H9 (cell line): ENCODE data around the gene GALNT7. TPM values are rescaled to one million over a fixed set of nuclear protein-coding genes. Genes with fewer than 3 reads are reported as not detected.
A peak's percentile ranks its signal among the peaks of the same experiment; 100 is the strongest.

Experiments used
- DNase-seq: peaks from one replicate; pipeline ENCODE4 v3.0.0-alpha.2; 2017
- H2AFZ ChIP-seq: one replicate; pipeline ENCODE4 v1.6.1; 2013; ENCODE audit warnings: mild to moderate bottlenecking, low read length, control low read depth, moderate library complexity
- H2AK5ac ChIP-seq: 2 replicates; pipeline ENCODE4 v1.6.1; 2013; ENCODE audit warnings: low read length, control low read depth, mixed read lengths; ENCODE audit not compliant: insufficient read length
- H2BK120ac ChIP-seq: one replicate; pipeline ENCODE4 v1.6.1; 2013; ENCODE audit warnings: low read depth, mild to moderate bottlenecking, low read length, control low read depth, inconsistent platforms; ENCODE audit not compliant: poor library complexity, severe bottlenecking
- H2BK12ac ChIP-seq: 2 replicates; pipeline ENCODE4 v1.6.1; 2013; ENCODE audit warnings: low read length, control low read depth, mixed read lengths, low read depth; ENCODE audit not compliant: insufficient read length
- H2BK15ac ChIP-seq: 2 replicates; pipeline ENCODE4 v1.6.1; 2013; ENCODE audit warnings: low read depth, low read length, control low read depth
- H2BK20ac ChIP-seq: one replicate; pipeline ENCODE4 v1.6.1; 2013; ENCODE audit warnings: low read depth, mild to moderate bottlenecking, low read length, control low read depth, inconsistent platforms; ENCODE audit not compliant: poor library complexity, severe bottlenecking
- H2BK5ac ChIP-seq: 2 replicates; pipeline ENCODE4 v1.6.1; 2013; ENCODE audit warnings: low read length, control low read depth, mixed read lengths; ENCODE audit not compliant: insufficient read length
- H3K14ac ChIP-seq: 2 replicates; pipeline ENCODE4 v1.6.1; 2013; ENCODE audit warnings: low read length, control low read depth; ENCODE audit not compliant: insufficient read depth
- H3K18ac ChIP-seq: 2 replicates; pipeline ENCODE4 v1.6.1; 2013; ENCODE audit warnings: low read depth, mild to moderate bottlenecking, mixed read lengths, low read length, control low read depth; ENCODE audit not compliant: insufficient read length
- H3K23ac ChIP-seq: 2 replicates; pipeline ENCODE4 v1.6.1; 2013; ENCODE audit warnings: low read length, control low read depth, mixed read lengths, low read depth; ENCODE audit not compliant: insufficient read length
- H3K23me2 ChIP-seq: 2 replicates; pipeline ENCODE4 v1.6.1; 2013; ENCODE audit warnings: low read depth, mild to moderate bottlenecking, mixed read lengths, low read length, control low read depth; ENCODE audit not compliant: insufficient read length, poor library complexity, severe bottlenecking
- H3K27ac ChIP-seq: 2 replicates; pipeline ENCODE4 v1.5.1; 2013; ENCODE audit warnings: low read length, control low read depth, mixed read lengths, low read depth; ENCODE audit not compliant: insufficient read length
- H3K27me3 ChIP-seq: 2 replicates; pipeline ENCODE4 v1.6.1; 2013; ENCODE audit warnings: low read length, control low read depth, inconsistent platforms; ENCODE audit not compliant: insufficient read depth
- H3K4ac ChIP-seq: 2 replicates; pipeline ENCODE4 v1.6.1; 2013; ENCODE audit warnings: low read depth, mild to moderate bottlenecking, control low read depth, inconsistent platforms, low read length, moderate library complexity
- H3K4me1 ChIP-seq: 2 replicates; pipeline ENCODE4 v1.6.1; 2013; ENCODE audit warnings: low read length, control low read depth, inconsistent platforms; ENCODE audit not compliant: insufficient read depth
- H3K4me2 ChIP-seq: 2 replicates; pipeline ENCODE4 v1.6.1; 2013; ENCODE audit warnings: low read length, control low read depth, mixed read lengths; ENCODE audit not compliant: insufficient read length, insufficient read depth
- H3K56ac ChIP-seq: 2 replicates; pipeline ENCODE4 v1.6.1; 2013; ENCODE audit warnings: low read depth, mild to moderate bottlenecking, mixed read lengths, low read length, control low read depth; ENCODE audit not compliant: insufficient read length
- H3K79me1 ChIP-seq: 2 replicates; pipeline ENCODE4 v1.6.1; 2013; ENCODE audit warnings: low read depth, mild to moderate bottlenecking, moderate library complexity, low read length, control low read depth, inconsistent platforms; ENCODE audit not compliant: insufficient read depth, poor library complexity, severe bottlenecking
- H3K79me2 ChIP-seq: 2 replicates; pipeline ENCODE4 v1.6.1; 2013; ENCODE audit warnings: low read length, control low read depth, inconsistent platforms; ENCODE audit not compliant: insufficient read depth
- H3K9ac ChIP-seq: 2 replicates; pipeline ENCODE4 v1.6.1; 2013; ENCODE audit warnings: low read length, control low read depth, mixed read lengths; ENCODE audit not compliant: insufficient read length; ENCODE audit errors: extremely low read depth
- H3K9me3 ChIP-seq: one replicate; pipeline ENCODE4 v1.6.1; 2013; ENCODE audit warnings: low read depth, low read length, inconsistent platforms; ENCODE audit not compliant: control insufficient read depth
- H3T11ph ChIP-seq: one replicate; pipeline ENCODE4 v1.6.1; 2013; ENCODE audit warnings: mild to moderate bottlenecking, low read length, control low read depth, inconsistent platforms
- H4K20me1 ChIP-seq: one replicate; pipeline ENCODE4 v1.6.1; 2013; ENCODE audit not compliant: control insufficient read depth, insufficient read length, insufficient read depth
- H4K5ac ChIP-seq: 2 replicates; pipeline ENCODE4 v1.6.1; 2013; ENCODE audit warnings: low read depth, mild to moderate bottlenecking, mixed read lengths, low read length, control low read depth; ENCODE audit not compliant: insufficient read length
- H4K8ac ChIP-seq: replicated peaks from 2 replicates; pipeline ENCODE4 v1.6.1; 2013; ENCODE audit warnings: low read length, control low read depth, mixed read lengths, low read depth; ENCODE audit not compliant: insufficient read length
- H4K91ac ChIP-seq: 2 replicates; pipeline ENCODE4 v1.6.1; 2013; ENCODE audit warnings: low read depth, mild to moderate bottlenecking, moderate library complexity, mixed read lengths, low read length, control low read depth; ENCODE audit not compliant: insufficient read length
- H3K27ac Mint-ChIP-seq, 3 experiments: 2 replicates in 2 of 3; 3 replicates in 1 of 3; pipeline ENCODE4 v1.8.0; 2020 to 2021; ENCODE audit warnings: mixed read lengths in 3 of 3, mild to moderate bottlenecking in 1 of 3, moderate library complexity in 1 of 3
- H3K27me3 Mint-ChIP-seq: 2 replicates; pipeline ENCODE4 v1.8.0; 2021; ENCODE audit warnings: low read depth, mild to moderate bottlenecking, moderate library complexity, mixed read lengths
- H3K36me3 Mint-ChIP-seq, 3 experiments: 2 replicates in 2 of 3; 3 replicates in 1 of 3; pipeline ENCODE4 v1.8.0; 2020 to 2021; ENCODE audit warnings: low read depth in 3 of 3, mixed read lengths in 3 of 3; ENCODE audit not compliant: insufficient read depth in 1 of 3
- H3K4me1 Mint-ChIP-seq, 2 experiments: 2 replicates each; pipeline ENCODE4 v1.8.0; 2020; ENCODE audit warnings: mixed read lengths in 2 of 2
- H3K4me3 Mint-ChIP-seq, 2 experiments: 2 replicates in 1 of 2; 3 replicates in 1 of 2; pipeline ENCODE4 v1.8.0; 2020 to 2021; ENCODE audit warnings: mild to moderate bottlenecking in 2 of 2, mixed read lengths in 2 of 2, moderate library complexity in 1 of 2
- H3K9me3 Mint-ChIP-seq, 2 experiments: 2 replicates in 1 of 2; 3 replicates in 1 of 2; pipeline ENCODE4 v1.8.0; 2020; ENCODE audit warnings: mild to moderate bottlenecking in 2 of 2, mixed read lengths in 2 of 2, moderate library complexity in 1 of 2
- WGBS: extraction: QIAGEN DNeasy Blood & Tissue Kit; methylation state at CpG from one replicate; pipeline ENCODE4 v1.1.7; 2013; ENCODE audit warnings: missing lambda C conversion rate, low lambda C conversion rate, mixed read lengths; ENCODE audit not compliant: insufficient read length; ENCODE audit errors: extremely low coverage; 5-methylcytosine and 5-hydroxymethylcytosine counted together
- total RNA-seq: library from RNA; stranded (reverse); gene quantifications from 2 replicates; pipeline ENCODE4 v1.2.1, GENCODE V29; 2021
- TF ChIP-seq, protein P1 (sequence below): fragments of 200-600 bp; sonication (generic); conservative IDR thresholded peaks from 3 replicates; pipeline ENCODE4 v1.8.0; 2021; ENCODE audit warnings: antibody characterized with exemption, mild to moderate bottlenecking

Gene GALNT7
- total RNA-seq, 1 experiment from 2014 or later: 57.3 TPM

DNA sequence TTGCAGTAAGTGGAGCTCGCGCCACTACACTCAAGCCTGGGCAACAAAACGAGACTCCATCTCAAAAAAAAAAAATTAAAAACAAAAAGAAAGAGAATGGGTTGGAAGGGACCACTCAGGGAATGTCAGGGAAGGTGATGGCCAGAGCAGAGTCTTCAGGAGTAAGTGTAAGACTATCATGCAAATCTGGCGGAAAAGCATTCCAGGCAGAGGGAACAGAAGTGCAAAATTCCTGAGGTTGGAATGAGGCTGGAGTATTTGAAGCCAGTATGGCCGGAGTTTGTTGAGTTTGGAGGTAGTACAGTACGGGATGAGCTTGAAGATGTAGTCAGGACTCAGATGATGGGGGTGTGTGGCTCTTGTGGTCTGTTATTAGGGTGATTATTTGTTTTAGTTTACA is 7.4 kb downstream of the GALNT7 start:
- H3K27ac Mint-ChIP-seq: peak overlapping the region in 1 of 3 experiments; percentile 69; a peak in 3 of 7 replicates
- no peaks in the 10 kb centered on the region; the same call in 1 of the 2 replicates for H3K27me3 Mint-ChIP-seq
- Histone ChIP-seq H3K56ac (no peak overlapping the region), H3K23me2 (no peaks in the 10 kb centered on the region), H3K14ac (no peak overlapping the region), H2BK5ac (no peak overlapping the region), H2BK15ac (no peak overlapping the region), H3K79me2 (peaks cover 69% of the 10 kb centered on the region), H4K91ac (no peak overlapping the region), H2BK12ac (no peak overlapping the region), H3K9me3 (no peaks in the 10 kb centered on the region), H3K23ac (no peak overlapping the region), H3K79me1 (peaks cover 7% of the 10 kb centered on the region), H4K5ac (no peak overlapping the region), H2BK120ac (no peak overlapping the region), H3T11ph (no peak overlapping the region), H4K20me1 (no peaks in the 10 kb centered on the region), H2AK5ac (no peak overlapping the region), H4K8ac (no peak overlapping the region), H3K9ac (no peak overlapping the region), H2AFZ (no peak overlapping the region), H2BK20ac (no peak overlapping the region), H3K4ac (no peak overlapping the region), H3K4me2 (no peak overlapping the region), H3K27me3 (no peaks in the 10 kb centered on the region), H3K27ac (no peak overlapping the region), H3K18ac (no peak overlapping the region), H3K4me1 (peaks cover 34% of the 10 kb centered on the region)
- no peak overlapping the region for H3K4me3 Mint-ChIP-seq
- H3K9me3 Mint-ChIP-seq: no peaks in the 10 kb centered on the region
- TF ChIP-seq, protein P1, sequence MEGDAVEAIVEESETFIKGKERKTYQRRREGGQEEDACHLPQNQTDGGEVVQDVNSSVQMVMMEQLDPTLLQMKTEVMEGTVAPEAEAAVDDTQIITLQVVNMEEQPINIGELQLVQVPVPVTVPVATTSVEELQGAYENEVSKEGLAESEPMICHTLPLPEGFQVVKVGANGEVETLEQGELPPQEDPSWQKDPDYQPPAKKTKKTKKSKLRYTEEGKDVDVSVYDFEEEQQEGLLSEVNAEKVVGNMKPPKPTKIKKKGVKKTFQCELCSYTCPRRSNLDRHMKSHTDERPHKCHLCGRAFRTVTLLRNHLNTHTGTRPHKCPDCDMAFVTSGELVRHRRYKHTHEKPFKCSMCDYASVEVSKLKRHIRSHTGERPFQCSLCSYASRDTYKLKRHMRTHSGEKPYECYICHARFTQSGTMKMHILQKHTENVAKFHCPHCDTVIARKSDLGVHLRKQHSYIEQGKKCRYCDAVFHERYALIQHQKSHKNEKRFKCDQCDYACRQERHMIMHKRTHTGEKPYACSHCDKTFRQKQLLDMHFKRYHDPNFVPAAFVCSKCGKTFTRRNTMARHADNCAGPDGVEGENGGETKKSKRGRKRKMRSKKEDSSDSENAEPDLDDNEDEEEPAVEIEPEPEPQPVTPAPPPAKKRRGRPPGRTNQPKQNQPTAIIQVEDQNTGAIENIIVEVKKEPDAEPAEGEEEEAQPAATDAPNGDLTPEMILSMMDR: no peak
- H3K4me1 Mint-ChIP-seq: peaks cover 62 to 65% of the 10 kb centered on the region in 2 experiments
- H3K36me3 Mint-ChIP-seq: no peaks in the 10 kb centered on the region
- DNase-seq: no peak
- WGBS: no CpG with 5 or more reads among the region's 6 CpGs
